K562 (cell line): Measurements from ENCODE around the gene LDHAL6A. TPM values are rescaled to one million over a fixed set of nuclear protein-coding genes. Genes with fewer than 3 reads are reported as not detected.
A peak's percentile ranks its signal among the peaks of the same experiment; 100 is the strongest.

Experiments
- CREB1 ChIP-seq, 2 experiments: sonication (generic) in 1 of 2; formaldehyde crosslinking in 1 of 2; IDR thresholded peaks; 2 replicates each; pipeline versions ENCODE4 v1.6.1 to v1.8.0; 2012 to 2022; ENCODE audit warnings: inconsistent platforms in 1 of 2, mild to moderate bottlenecking in 1 of 2, missing genetic modification reagents in 1 of 2, moderate library complexity in 1 of 2
- FOXP1 ChIP-seq: sonication (generic); formaldehyde crosslinking; IDR thresholded peaks from 2 replicates; pipeline ENCODE4 v1.8.0; 2022; ENCODE audit warnings: mild to moderate bottlenecking, missing genetic modification reagents
- KDM4B ChIP-seq, 2 experiments: fragments of 450-650 bp in 1 of 2; sonication (generic) in 1 of 2; IDR thresholded peaks; 2 replicates each; pipeline ENCODE4 v1.6.1; 2016 to 2017; ENCODE audit warnings: borderline replicate concordance in 2 of 2, antibody characterized with exemption in 1 of 2, low read depth in 1 of 2, mild to moderate bottlenecking in 1 of 2
- NR2C2 ChIP-seq, 2 experiments: fragments of 200-800 bp in 1 of 2; sonication (Bioruptor generic) in 1 of 2; sonication (generic) in 1 of 2; formaldehyde crosslinking in 1 of 2; IDR thresholded peaks; 2 replicates each; pipeline versions ENCODE4 v1.6.1 to v1.8.0; 2016 to 2022; ENCODE audit warnings: mild to moderate bottlenecking in 1 of 2, missing compliant biosample characterization in 1 of 2, missing genetic modification characterization in 1 of 2, missing genetic modification reagents in 1 of 2
- PHF8 ChIP-seq: fragments of 200-600 bp; sonication (generic); IDR thresholded peaks from 2 replicates; pipeline ENCODE4 v1.6.1; 2012; ENCODE audit warnings: mixed run types, mild to moderate bottlenecking, inconsistent platforms, low read length, moderate library complexity, borderline replicate concordance
- POLR2A ChIP-seq: fragments of 450-650 bp; conservative IDR thresholded peaks from 2 replicates; pipeline ENCODE4 v1.6.1; 2016
- RFX5 ChIP-seq: IDR thresholded peaks from 2 replicates; pipeline ENCODE4 v1.6.1; 2011; ENCODE audit warnings: low read depth, mild to moderate bottlenecking, improper control_type of control experiment, low read length
- TBP ChIP-seq: optimal IDR thresholded peaks from 2 replicates; pipeline ENCODE3; 2011; ENCODE audit warnings: low read depth, low read length, improper control_type of control experiment
- XRCC3 ChIP-seq: fragments of 450-650 bp; IDR thresholded peaks from 2 replicates; pipeline ENCODE4 v1.6.1; 2017; ENCODE audit warnings: mild to moderate bottlenecking, moderate library complexity
- ZBTB7A ChIP-seq: IDR thresholded peaks from 2 replicates; pipeline ENCODE4 v1.6.1; 2011; ENCODE audit warnings: low read depth, mild to moderate bottlenecking, low read length, moderate library complexity, borderline replicate concordance; ENCODE audit not compliant: control insufficient read depth
- polyA plus RNA-seq, 8 experiments: library from polyadenylated mRNA; depleted of rRNA in 4 of 8; stranded (reverse) in 5 of 8; unstranded in 3 of 8; fragments of >200 nt; fragmentation: Nextera tagmentation in 2 of 8; fragmentation: Illumina TruSeq in 1 of 8; extraction: Ambion mirVana in 2 of 8; extraction: Trizol in 1 of 8; gene quantifications; 2 replicates each; pipeline versions ENCODE4 v1.2.1 to v1.2.3, GENCODE V29; 2011 to 2014; ENCODE audit warnings: inconsistent platforms in 1 of 8, missing spikeins in 1 of 8
- total RNA-seq, 7 experiments: library from RNA; depleted of rRNA in 6 of 7; stranded (reverse); fragments of >200 nt in 6 of 7; fragmentation: Illumina TruSeq in 2 of 7; extraction: Trizol in 2 of 7; gene quantifications; 2 replicates each; pipeline versions ENCODE4 v1.2.1 to v1.2.3, GENCODE V29; 2011 to 2021; ENCODE audit warnings: low replicate concordance in 1 of 7
- TF ChIP-seq, protein P1 (sequence below): sonication (generic); formaldehyde crosslinking; IDR thresholded peaks from 2 replicates; pipeline ENCODE4 v1.8.0; 2022; ENCODE audit warnings: mild to moderate bottlenecking, low read depth, missing genetic modification reagents
- TF ChIP-seq, protein P2 (sequence below), 2 experiments: fragments of 450-650 bp in 1 of 2; sonication (generic) in 1 of 2; formaldehyde crosslinking in 1 of 2; IDR thresholded peaks; 2 replicates each; pipeline versions ENCODE4 v1.7.1 to v1.9.0; 2016 to 2022; ENCODE audit warnings: inconsistent platforms in 1 of 2, mild to moderate bottlenecking in 1 of 2, missing genetic modification reagents in 1 of 2
- TF ChIP-seq, protein P3 (sequence below): fragments of 250-450 bp; sonication (Bioruptor Pico); IDR thresholded peaks from 2 replicates; pipeline ENCODE4 v1.5.0; 2021

Gene LDHAL6A
- total and polyA plus RNA-seq, 9 of the 15 experiments (the other 6 are each of a cell fraction or from before 2014, with no cell fraction given), result 0.04 TPM; not detected in 8

DNA sequence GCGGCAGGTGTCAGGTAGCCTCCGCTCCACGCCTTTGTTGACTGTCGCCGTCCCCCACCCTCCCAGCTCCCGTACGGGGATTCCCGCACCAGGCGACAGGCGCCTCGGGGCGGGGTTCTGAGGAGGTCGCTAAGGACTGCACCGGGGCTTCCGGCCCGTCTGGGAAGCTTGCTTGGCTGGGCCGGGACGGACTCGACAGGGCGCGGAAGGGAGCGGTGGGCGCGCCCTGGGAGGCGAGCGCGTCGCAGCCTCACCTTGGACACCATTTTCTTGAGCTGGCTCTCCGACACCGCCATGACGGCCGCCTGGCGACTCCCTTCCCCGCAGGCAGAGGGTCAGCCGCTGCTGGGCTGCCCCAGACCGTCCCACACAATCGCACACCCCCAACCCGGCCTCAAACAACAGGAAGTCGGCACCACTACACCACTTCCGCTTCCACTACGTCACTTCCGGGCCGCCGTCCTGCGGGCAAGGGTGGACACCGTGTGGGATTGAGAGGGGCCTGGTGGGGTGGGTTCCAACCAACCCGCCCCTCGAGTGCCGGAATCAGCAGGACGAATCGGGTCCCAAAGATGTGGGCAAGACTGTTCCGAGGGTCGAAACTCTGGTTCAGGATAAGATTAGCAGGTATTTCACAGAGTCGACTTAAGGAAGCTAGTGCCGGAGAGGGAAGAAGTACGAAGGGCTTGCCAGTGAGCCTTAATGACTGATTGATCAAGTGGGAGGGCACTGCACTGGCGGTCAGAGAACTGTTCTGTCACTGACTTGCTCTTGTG is 71.1 kb downstream of the LDHAL6A start, which contains the start of gene TSG101 (continued):
- TF ChIP-seq, protein P1, sequence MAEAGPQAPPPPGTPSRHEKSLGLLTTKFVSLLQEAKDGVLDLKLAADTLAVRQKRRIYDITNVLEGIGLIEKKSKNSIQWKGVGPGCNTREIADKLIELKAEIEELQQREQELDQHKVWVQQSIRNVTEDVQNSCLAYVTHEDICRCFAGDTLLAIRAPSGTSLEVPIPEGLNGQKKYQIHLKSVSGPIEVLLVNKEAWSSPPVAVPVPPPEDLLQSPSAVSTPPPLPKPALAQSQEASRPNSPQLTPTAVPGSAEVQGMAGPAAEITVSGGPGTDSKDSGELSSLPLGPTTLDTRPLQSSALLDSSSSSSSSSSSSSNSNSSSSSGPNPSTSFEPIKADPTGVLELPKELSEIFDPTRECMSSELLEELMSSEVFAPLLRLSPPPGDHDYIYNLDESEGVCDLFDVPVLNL, result no peak
- TF ChIP-seq NR2C2 (CRISPR knock-in tag; IDR thresholded peaks at IDR 0.05), result peak; percentile 61; the same call in 1 of the 2 replicates
- peak; percentile 74 for TF ChIP-seq NR2C2 (tag; IDR thresholded peaks at IDR 0.05)
- TF ChIP-seq, protein P2, sequence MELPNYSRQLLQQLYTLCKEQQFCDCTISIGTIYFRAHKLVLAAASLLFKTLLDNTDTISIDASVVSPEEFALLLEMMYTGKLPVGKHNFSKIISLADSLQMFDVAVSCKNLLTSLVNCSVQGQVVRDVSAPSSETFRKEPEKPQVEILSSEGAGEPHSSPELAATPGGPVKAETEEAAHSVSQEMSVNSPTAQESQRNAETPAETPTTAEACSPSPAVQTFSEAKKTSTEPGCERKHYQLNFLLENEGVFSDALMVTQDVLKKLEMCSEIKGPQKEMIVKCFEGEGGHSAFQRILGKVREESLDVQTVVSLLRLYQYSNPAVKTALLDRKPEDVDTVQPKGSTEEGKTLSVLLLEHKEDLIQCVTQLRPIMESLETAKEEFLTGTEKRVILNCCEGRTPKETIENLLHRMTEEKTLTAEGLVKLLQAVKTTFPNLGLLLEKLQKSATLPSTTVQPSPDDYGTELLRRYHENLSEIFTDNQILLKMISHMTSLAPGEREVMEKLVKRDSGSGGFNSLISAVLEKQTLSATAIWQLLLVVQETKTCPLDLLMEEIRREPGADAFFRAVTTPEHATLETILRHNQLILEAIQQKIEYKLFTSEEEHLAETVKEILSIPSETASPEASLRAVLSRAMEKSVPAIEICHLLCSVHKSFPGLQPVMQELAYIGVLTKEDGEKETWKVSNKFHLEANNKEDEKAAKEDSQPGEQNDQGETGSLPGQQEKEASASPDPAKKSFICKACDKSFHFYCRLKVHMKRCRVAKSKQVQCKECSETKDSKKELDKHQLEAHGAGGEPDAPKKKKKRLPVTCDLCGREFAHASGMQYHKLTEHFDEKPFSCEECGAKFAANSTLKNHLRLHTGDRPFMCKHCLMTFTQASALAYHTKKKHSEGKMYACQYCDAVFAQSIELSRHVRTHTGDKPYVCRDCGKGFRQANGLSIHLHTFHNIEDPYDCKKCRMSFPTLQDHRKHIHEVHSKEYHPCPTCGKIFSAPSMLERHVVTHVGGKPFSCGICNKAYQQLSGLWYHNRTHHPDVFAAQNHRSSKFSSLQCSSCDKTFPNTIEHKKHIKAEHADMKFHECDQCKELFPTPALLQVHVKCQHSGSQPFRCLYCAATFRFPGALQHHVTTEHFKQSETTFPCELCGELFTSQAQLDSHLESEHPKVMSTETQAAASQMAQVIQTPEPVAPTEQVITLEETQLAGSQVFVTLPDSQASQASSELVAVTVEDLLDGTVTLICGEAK (IDR thresholded peaks at IDR 0.05), result peak; percentile 99
- TF ChIP-seq, protein P2 (CRISPR knock-in tag; IDR thresholded peaks at IDR 0.05), result no peak
- TF ChIP-seq KDM4B (IDR thresholded peaks at IDR 0.05; ENCODE audit: borderline replicate concordance in 2 of 2, low read depth in 1 of 2), result peak in 1 of 2 experiments; percentile 94; a peak in 1 of 4 replicates
- TF ChIP-seq XRCC3, result no peak
- peak; percentile 97 for TF ChIP-seq PHF8
- TF ChIP-seq RFX5, result no peak
- peak; percentile 98 for TF ChIP-seq POLR2A
- TF ChIP-seq TBP, result peak; percentile 73
- peak; percentile 67; the same call in 1 of the 2 replicates for TF ChIP-seq FOXP1 (CRISPR knock-in tag)
- TF ChIP-seq, protein P3, sequence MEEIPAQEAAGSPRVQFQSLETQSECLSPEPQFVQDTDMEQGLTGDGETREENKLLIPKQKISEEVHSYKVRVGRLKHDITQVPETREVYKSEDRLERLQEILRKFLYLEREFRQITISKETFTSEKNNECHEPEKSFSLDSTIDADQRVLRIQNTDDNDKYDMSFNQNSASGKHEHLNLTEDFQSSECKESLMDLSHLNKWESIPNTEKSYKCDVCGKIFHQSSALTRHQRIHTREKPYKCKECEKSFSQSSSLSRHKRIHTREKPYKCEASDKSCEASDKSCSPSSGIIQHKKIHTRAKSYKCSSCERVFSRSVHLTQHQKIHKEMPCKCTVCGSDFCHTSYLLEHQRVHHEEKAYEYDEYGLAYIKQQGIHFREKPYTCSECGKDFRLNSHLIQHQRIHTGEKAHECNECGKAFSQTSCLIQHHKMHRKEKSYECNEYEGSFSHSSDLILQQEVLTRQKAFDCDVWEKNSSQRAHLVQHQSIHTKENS (CRISPR knock-in tag), result no peak
- TF ChIP-seq ZBTB7A, result peak; percentile 83
- TF ChIP-seq CREB1 (IDR thresholded peaks at IDR 0.05), result peak; percentile 90
- TF ChIP-seq CREB1 (CRISPR knock-in tag; IDR thresholded peaks at IDR 0.05), result peak; percentile 95
